Immature natural killer cell (primary cell): ENCODE data around the gene RBBP8NL. TPM values are rescaled to one million over a fixed set of nuclear protein-coding genes. Genes with fewer than 3 reads are reported as not detected.

Experiments used
- DNase-seq, 3 donors: peaks; one replicate each; pipeline ENCODE4 v3.0.0; 2022; ENCODE audit warnings: mixed read lengths in 1 of 3
- H3K27ac Mint-ChIP-seq, 6 donors: one replicate each; pipeline ENCODE4 v1.8.0; 2020; ENCODE audit warnings: mixed read lengths in 6 of 6, mild to moderate bottlenecking in 5 of 6, inconsistent platforms in 4 of 6, moderate library complexity in 3 of 6
- H3K27me3 Mint-ChIP-seq, 3 donors: one replicate each; pipeline ENCODE4 v1.8.0; 2020 to 2021; ENCODE audit warnings: low read depth in 3 of 3, mild to moderate bottlenecking in 3 of 3, mixed read lengths in 3 of 3, moderate library complexity in 3 of 3, inconsistent platforms in 1 of 3
- H3K36me3 Mint-ChIP-seq, 3 donors: one replicate each; pipeline ENCODE4 v1.8.0; 2020; ENCODE audit warnings: mixed read lengths in 3 of 3, inconsistent platforms in 2 of 3, mild to moderate bottlenecking in 2 of 3
- H3K4me1 Mint-ChIP-seq, 2 donors: one replicate each; pipeline ENCODE4 v1.8.0; 2020; ENCODE audit warnings: inconsistent platforms in 2 of 2, mild to moderate bottlenecking in 2 of 2, mixed read lengths in 2 of 2, moderate library complexity in 1 of 2
- H3K4me3 Mint-ChIP-seq, 5 donors: one replicate each; pipeline ENCODE4 v1.8.0; 2020; ENCODE audit warnings: mild to moderate bottlenecking in 5 of 5, mixed read lengths in 5 of 5, inconsistent platforms in 3 of 5, moderate library complexity in 3 of 5
- H3K9me3 Mint-ChIP-seq, 6 donors: one replicate each; pipeline ENCODE4 v1.8.0; 2020; ENCODE audit warnings: mild to moderate bottlenecking in 6 of 6, mixed read lengths in 6 of 6, inconsistent platforms in 4 of 6, moderate library complexity in 3 of 6
- polyA plus RNA-seq, 3 donors: library from polyadenylated mRNA; unstranded; fragments of 300-500 nt; fragmentation: Illumina TruSeq; gene quantifications; one replicate each; pipeline ENCODE4 v1.2.3, GENCODE V29; 2021

The RBBP8NL gene
- polyA plus RNA-seq, 3 donors from 2014 or later: not detected

- Mint-ChIP-seq H3K4me3 (no peak overlapping the region), H3K27me3 (peaks cover 0 to 4% (median 3%) of the 10 kb centered on the region in 3 donors), H3K4me1 (no peaks in the 10 kb centered on the region), H3K36me3 (no peaks in the 10 kb centered on the region), H3K27ac (no peak overlapping the region), H3K9me3 (no peaks in the 10 kb centered on the region)
- DNase-seq: no peak
Measured at GRCh38 chr20:62444286-62444685, 16.9 kb upstream of the RBBP8NL start.

- Mint-ChIP-seq H3K27me3 (peaks cover 0 to 5% (median 0%) of the 10 kb centered on the region in 3 donors), H3K4me1 (no peaks in the 10 kb centered on the region)
Measured at GRCh38 chr20:62441987-62442539, 14.7 kb upstream of the RBBP8NL start.

GRCh38 chr20:62439218-62439617 lies 11.9 kb upstream of the RBBP8NL start:
- H3K27me3 Mint-ChIP-seq: peaks cover 0 to 5% (median 3%) of the 10 kb centered on the region in 3 donors
- no peaks in the 10 kb centered on the region for H3K9me3 Mint-ChIP-seq
- H3K4me1 Mint-ChIP-seq: no peaks in the 10 kb centered on the region
- no peaks in the 10 kb centered on the region for H3K36me3 Mint-ChIP-seq
- no peak overlapping the region for H3K27ac Mint-ChIP-seq
- no peak for DNase-seq
- H3K4me3 Mint-ChIP-seq: no peak overlapping the region

More at GRCh38 chr20:62441987-62442539, 14.7 kb upstream of the RBBP8NL start:
- Mint-ChIP-seq H3K9me3 (no peaks in the 10 kb centered on the region), H3K36me3 (no peaks in the 10 kb centered on the region), H3K4me3 (no peak overlapping the region), H3K27ac (no peak overlapping the region)
- no peak for DNase-seq

- DNase-seq: no peak
- H3K27me3 Mint-ChIP-seq: peaks cover 0 to 11% (median 4%) of the 10 kb centered on the region in 3 donors
- H3K36me3 Mint-ChIP-seq: no peaks in the 10 kb centered on the region
- H3K9me3 Mint-ChIP-seq: no peaks in the 10 kb centered on the region
- H3K27ac Mint-ChIP-seq: no peak overlapping the region
- no peaks in the 10 kb centered on the region for H3K4me1 Mint-ChIP-seq
- no peak overlapping the region for H3K4me3 Mint-ChIP-seq
Measured at GRCh38 chr20:62437927-62438326, 10.6 kb upstream of the RBBP8NL start.

GRCh38 chr20:62437496-62437895 lies 10.2 kb upstream of the RBBP8NL start:
- no peak for DNase-seq
- Mint-ChIP-seq H3K4me1 (no peaks in the 10 kb centered on the region), H3K4me3 (no peak overlapping the region), H3K9me3 (no peaks in the 10 kb centered on the region), H3K36me3 (no peaks in the 10 kb centered on the region), H3K27me3 (peaks cover 0 to 8% (median 4%) of the 10 kb centered on the region in 3 donors), H3K27ac (no peak overlapping the region)

GRCh38 chr20:62436692-62437091 lies 9.4 kb upstream of the RBBP8NL start:
- no peak overlapping the region for H3K27ac Mint-ChIP-seq
- no peaks in the 10 kb centered on the region for H3K4me1 Mint-ChIP-seq

GRCh38 chr20:62433658-62434497 lies 6.5 kb upstream of the RBBP8NL start:
- Mint-ChIP-seq H3K4me1 (no peaks in the 10 kb centered on the region), H3K36me3 (no peaks in the 10 kb centered on the region), H3K27ac (no peak overlapping the region), H3K4me3 (no peak overlapping the region), H3K9me3 (no peaks in the 10 kb centered on the region), H3K27me3 (peaks cover 4 to 10% (median 6%) of the 10 kb centered on the region in 3 donors)
- no peak for DNase-seq

More at GRCh38 chr20:62436692-62437091, 9.4 kb upstream of the RBBP8NL start:
- H3K36me3 Mint-ChIP-seq: no peaks in the 10 kb centered on the region
- H3K4me3 Mint-ChIP-seq: no peak overlapping the region
- peaks cover 2 to 8% (median 4%) of the 10 kb centered on the region in 3 donors for H3K27me3 Mint-ChIP-seq
- no peak for DNase-seq
- H3K9me3 Mint-ChIP-seq: no peaks in the 10 kb centered on the region

GRCh38 chr20:62430866-62431447 lies 3.6 kb upstream of the RBBP8NL start:
- Mint-ChIP-seq H3K4me1 (no peaks in the 10 kb centered on the region), H3K4me3 (no peak overlapping the region), H3K27ac (no peak overlapping the region), H3K36me3 (no peaks in the 10 kb centered on the region), H3K27me3 (peaks cover 4 to 10% (median 6%) of the 10 kb centered on the region in 3 donors), H3K9me3 (no peaks in the 10 kb centered on the region)
- DNase-seq: no peak

GRCh38 chr20:62430311-62430853 lies 3.0 kb upstream of the RBBP8NL start:
- Mint-ChIP-seq H3K4me3 (no peak overlapping the region), H3K27me3 (peaks cover 4 to 10% (median 6%) of the 10 kb centered on the region in 3 donors), H3K27ac (no peak overlapping the region), H3K4me1 (no peaks in the 10 kb centered on the region), H3K36me3 (no peaks in the 10 kb centered on the region), H3K9me3 (no peaks in the 10 kb centered on the region)
- DNase-seq: no peak

GRCh38 chr20:62429455-62430310 lies 2.3 kb upstream of the RBBP8NL start:
- no peaks in the 10 kb centered on the region for H3K4me1 Mint-ChIP-seq
- DNase-seq: no peak
- H3K27me3 Mint-ChIP-seq: peaks cover 1 to 10% (median 6%) of the 10 kb centered on the region in 3 donors
- no peaks in the 10 kb centered on the region for H3K36me3 Mint-ChIP-seq
- no peaks in the 10 kb centered on the region for H3K9me3 Mint-ChIP-seq
- H3K4me3 Mint-ChIP-seq: no peak overlapping the region
- no peak overlapping the region for H3K27ac Mint-ChIP-seq

- Mint-ChIP-seq H3K9me3 (no peaks in the 10 kb centered on the region), H3K27ac (peak overlapping the region in 1 of 6 donors; percentile 28), H3K4me1 (no peaks in the 10 kb centered on the region), H3K36me3 (no peaks in the 10 kb centered on the region), H3K27me3 (peaks cover 2 to 6% (median 5%) of the 10 kb centered on the region in 3 donors), H3K4me3 (no peak overlapping the region)
- no peak for DNase-seq
Measured at GRCh38 chr20:62428396-62429295, 1.3 kb upstream of the RBBP8NL start.

- Mint-ChIP-seq H3K36me3 (no peaks in the 10 kb centered on the region), H3K9me3 (no peaks in the 10 kb centered on the region), H3K4me3 (no peak overlapping the region), H3K27ac (no peak overlapping the region), H3K4me1 (no peaks in the 10 kb centered on the region), H3K27me3 (peaks cover 2 to 6% (median 4%) of the 10 kb centered on the region in 3 donors)
- DNase-seq: no peak
Measured at GRCh38 chr20:62428002-62428372, 648 bp upstream of the RBBP8NL start.
